Putamen (tissue), 1 donor: ENCODE results near the gene TPSD1.
A peak's percentile ranks its signal among the peaks of the same experiment; 100 is the strongest.
"Not testable (repeated sequence)": the region's sequence is repeated elsewhere in the genome, so short reads cannot be mapped to it uniquely, and the experiment has no call there.

ENCODE experiments used
- DNase-seq: peaks from one replicate; pipeline ENCODE4 v3.0.0-alpha.2; 2016; ENCODE audit warnings: low spot score

TPSD1 gene

GRCh38 chr16:1255276-1256122, at the start of gene TPSD1:
Gene TPSD1 (plus strand): TSS chr16:1256069. CDS start chr16:1256281, 212 bp downstream.
- not testable (repeated sequence) for DNase-seq

GRCh38 chr16:1206326-1206725, 49.5 kb upstream of the TPSD1 start:
- no peak for DNase-seq

- no peak for DNase-seq
Measured at GRCh38 chr16:1206786-1207185, 49.1 kb upstream of the TPSD1 start.

GRCh38 chr16:1208239-1208830, 47.5 kb upstream of the TPSD1 start:
- DNase-seq = no peak

- DNase-seq = no peak
Measured at GRCh38 chr16:1209081-1209480, 46.8 kb upstream of the TPSD1 start.

GRCh38 chr16:1210461-1210860, 45.4 kb upstream of the TPSD1 start:
- DNase-seq = no peak

GRCh38 chr16:1211451-1212268, 44.2 kb upstream of the TPSD1 start:
- DNase-seq = peak; percentile 66

- DNase-seq = no peak
Measured at GRCh38 chr16:1212616-1213194, 43.2 kb upstream of the TPSD1 start.

GRCh38 chr16:1213231-1213630, 42.6 kb upstream of the TPSD1 start:
- no peak for DNase-seq

- no peak for DNase-seq
Measured at GRCh38 chr16:1213796-1214372, 42.0 kb upstream of the TPSD1 start.

- no peak for DNase-seq
Measured at GRCh38 chr16:1214719-1215118, 41.1 kb upstream of the TPSD1 start.

GRCh38 chr16:1215574-1216295, 40.1 kb upstream of the TPSD1 start:
- no peak for DNase-seq

- no peak for DNase-seq
Measured at GRCh38 chr16:1216296-1216619, 39.6 kb upstream of the TPSD1 start.

GRCh38 chr16:1216681-1217400, 39.0 kb upstream of the TPSD1 start:
- DNase-seq = peak; percentile 32

GRCh38 chr16:1217526-1217925, 38.3 kb upstream of the TPSD1 start:
- no peak for DNase-seq

- no peak for DNase-seq
Measured at GRCh38 chr16:1218061-1218929, 37.6 kb upstream of the TPSD1 start.

GRCh38 chr16:1218930-1219611, 36.8 kb upstream of the TPSD1 start:
- DNase-seq = no peak

- no peak for DNase-seq
Measured at GRCh38 chr16:1220098-1220728, 35.7 kb upstream of the TPSD1 start.
